Activated B cell treated with CpG ODN at 0.5 μM for 24 hours (primary cell): Measurements from ENCODE around the gene LMNB1. TPM values are rescaled to one million over a fixed set of nuclear protein-coding genes. Genes with fewer than 3 reads are reported as not detected.
A peak's percentile ranks its signal among the peaks of the same experiment; 100 is the strongest.
"Not testable (repeated sequence)": the region's sequence is repeated elsewhere in the genome, so short reads cannot be mapped to it uniquely, and the experiment has no call there.

Experiments
- ATAC-seq: fragments of 200-7000 bp; cut with Tn5 transposase; one replicate; pipeline ENCODE4 v1.10.0; 2021; ENCODE audit warnings: low read depth, mild to moderate bottlenecking, moderate library complexity
- CTCF ChIA-PET: fragments of 350-600 bp; sonication (Branson Sonifier 250); formaldehyde crosslinking; loops from one replicate; lab custom pipeline; 2021; ENCODE audit warnings: antibody characterized with exemption; lab: Charles Lee
- POLR2A ChIA-PET: fragments of 350-600 bp; sonication (Branson Sonifier 250); formaldehyde crosslinking; loops from one replicate; lab custom pipeline; 2021; ENCODE audit warnings: antibody characterized with exemption; lab: Charles Lee
- DNase-seq: peaks from one replicate; pipeline ENCODE4 v3.0.0; 2022
- H3K27ac Mint-ChIP-seq: one replicate; pipeline ENCODE4 v1.8.0; 2020; ENCODE audit warnings: mixed read lengths
- H3K27me3 Mint-ChIP-seq: one replicate; pipeline ENCODE4 v1.8.0; 2021; ENCODE audit warnings: mixed read lengths
- H3K36me3 Mint-ChIP-seq: one replicate; pipeline ENCODE4 v1.8.0; 2021; ENCODE audit warnings: low read depth, mixed read lengths
- H3K4me1 Mint-ChIP-seq: one replicate; pipeline ENCODE4 v1.8.0; 2021; ENCODE audit warnings: mixed read lengths
- H3K4me3 Mint-ChIP-seq: one replicate; pipeline ENCODE4 v1.8.0; 2020; ENCODE audit warnings: mild to moderate bottlenecking, mixed read lengths
- H3K9me3 Mint-ChIP-seq: one replicate; pipeline ENCODE4 v1.8.0; 2020; ENCODE audit warnings: mixed read lengths
- CTCF ChIP-seq: fragments of 200-600 bp; IDR thresholded peaks from one replicate; pipeline ENCODE4 v1.8.0; 2022; ENCODE audit warnings: antibody characterized with exemption, mild to moderate bottlenecking
- intact Hi-C: fragments of 100-400 bp; cut with micrococcal nuclease; formaldehyde crosslinking; loops from one replicate; pipeline ENCODE4 v1.15.1; 2024
- total RNA-seq: library from RNA; stranded (reverse); gene quantifications from 2 replicates; pipeline ENCODE4 v1.2.3, GENCODE V29; 2022

LMNB1 gene
- total RNA-seq, 1 donor from 2014 or later: 34.7 TPM

- intact Hi-C loops: no loop called here
- Mint-ChIP-seq H3K36me3 (no peaks in the 10 kb centered on the region), H3K27me3 (no peaks in the 10 kb centered on the region), H3K27ac (no peak overlapping the region), H3K4me3 (no peak overlapping the region), H3K9me3 (no peaks in the 10 kb centered on the region), H3K4me1 (peaks cover 4% of the 10 kb centered on the region)
- ATAC-seq (no peak), DNase-seq (no peak)
- no peak for TF ChIP-seq CTCF
- CTCF ChIA-PET: interaction anchor here (0.8 to 1.7 kb wide), 2 partner anchors 8 to 41 kb away, joined by 3 to 6 read pairs; no protein-coding TSS in a partner anchor
- POLR2A ChIA-PET: interaction anchor here (1.7 kb wide), 1 partner anchor 8 kb away, joined by 7 read pairs; no protein-coding TSS in a partner anchor
These were observed 7.2 kb upstream of the LMNB1 start for GRCh38 chr5:126769703-126770102.

- POLR2A ChIA-PET: interaction anchor here (0.6 kb wide), 1 partner anchor 168 kb away, joined by 4 read pairs; no protein-coding TSS in a partner anchor
- intact Hi-C loops, H3K9me3 Mint-ChIP-seq, H3K27me3 Mint-ChIP-seq, H3K4me3 Mint-ChIP-seq, DNase-seq, H3K36me3 Mint-ChIP-seq, H3K27ac Mint-ChIP-seq, ATAC-seq: not testable (repeated sequence)
- CTCF ChIA-PET: interaction anchor here (9.2 kb wide), 1 partner anchor 96 kb away, joined by 185 read pairs; no protein-coding TSS in a partner anchor
- peaks cover 19% of the 10 kb centered on the region for H3K4me1 Mint-ChIP-seq
These were observed 3.4 kb upstream of the LMNB1 start for GRCh38 chr5:126773536-126773935.

- ATAC-seq, intact Hi-C loops, H3K27me3 Mint-ChIP-seq, H3K4me3 Mint-ChIP-seq, H3K27ac Mint-ChIP-seq, DNase-seq, H3K36me3 Mint-ChIP-seq, H3K9me3 Mint-ChIP-seq: not testable (repeated sequence)
- CTCF ChIA-PET: interaction anchor here (9.2 kb wide), 1 partner anchor 97 kb away, joined by 185 read pairs; no protein-coding TSS in a partner anchor
- POLR2A ChIA-PET: interaction anchor here (1.5 kb wide), 1 partner anchor 12 kb away, joined by 3 read pairs; no protein-coding TSS in a partner anchor
- H3K4me1 Mint-ChIP-seq: peaks cover 29% of the 10 kb centered on the region
These were observed 2.3 kb upstream of the LMNB1 start for GRCh38 chr5:126774595-126774994.

GRCh38 chr5:126777257-126777974 lies 480 bp downstream of the LMNB1 start:
- no peak for TF ChIP-seq CTCF
- peak overlapping the region; percentile 92 for H3K4me3 Mint-ChIP-seq
- CTCF ChIA-PET: interaction anchor here (0.8 to 9.2 kb wide), 11 partner anchors 8 to 254 kb away, joined by 3 to 185 read pairs (median 6); no protein-coding TSS in a partner anchor
- no peaks in the 10 kb centered on the region for H3K9me3 Mint-ChIP-seq
- peaks cover 7% of the 10 kb centered on the region for H3K36me3 Mint-ChIP-seq
- peak; percentile 30 for ATAC-seq
- POLR2A ChIA-PET: interaction anchor here (0.6 to 4.3 kb wide), 34 partner anchors 8 to 742 kb away, joined by 3 to 48 read pairs (median 5); partner anchors contain the start of genes C5orf63, GRAMD2B, MARCHF3 and PHAX
- H3K27ac Mint-ChIP-seq: peak overlapping the region; percentile 96
- intact Hi-C loops: loop anchor here (1.0 to 2.0 kb wide), 5 partner anchors 29 to 1305 kb away; partner anchors contain the start of genes GRAMD2B, MARCHF3 and SLC12A2
- DNase-seq: peak; percentile 64
- H3K27me3 Mint-ChIP-seq: no peaks in the 10 kb centered on the region
- peaks cover 36% of the 10 kb centered on the region for H3K4me1 Mint-ChIP-seq

GRCh38 chr5:126777975-126778674 lies 1.2 kb downstream of the LMNB1 start:
- ChIA-PET CTCF (interaction anchor here (0.7 to 9.2 kb wide), 13 partner anchors 9 to 253 kb away, joined by 3 to 185 read pairs (median 6); no protein-coding TSS in a partner anchor), POLR2A (interaction anchor here (0.7 to 4.3 kb wide), 32 partner anchors 9 to 1305 kb away, joined by 3 to 48 read pairs (median 4); partner anchors contain the start of genes C5orf63, GRAMD2B, MARCHF3 and PHAX)
- peak overlapping the region; percentile 96 for H3K27ac Mint-ChIP-seq
- ATAC-seq: peak; percentile 65
- peak; percentile 78 for DNase-seq
- H3K4me3 Mint-ChIP-seq: peak overlapping the region; percentile 92
- intact Hi-C loops: loop anchor here (1.0 to 2.0 kb wide), 6 partner anchors 30 to 1305 kb away; partner anchors contain the start of genes GRAMD2B, MARCHF3 and SLC12A2
- peaks cover 36% of the 10 kb centered on the region for H3K4me1 Mint-ChIP-seq
- H3K9me3 Mint-ChIP-seq: no peaks in the 10 kb centered on the region
- peaks cover 7% of the 10 kb centered on the region for H3K36me3 Mint-ChIP-seq
- TF ChIP-seq CTCF: no peak
- no peaks in the 10 kb centered on the region for H3K27me3 Mint-ChIP-seq
